SU-DHL-6 (cell line): Measurements from ENCODE around the gene PHF21B.
"Not testable (repeated sequence)": the region's sequence is repeated elsewhere in the genome, so short reads cannot be mapped to it uniquely, and the experiment has no call there.

Source experiments
- EZH2phosphoT487 ChIP-seq: fragments of 200-600 bp; sonication (generic), shearing (Covaris generic); conservative IDR thresholded peaks from 2 replicates; pipeline ENCODE4 v1.6.1; 2018; ENCODE audit warnings: mild to moderate bottlenecking, antibody characterized with exemption, low read length, moderate library complexity, mixed read lengths
- TF ChIP-seq, protein P1 (sequence below): fragments of 200-600 bp; sonication (generic); IDR thresholded peaks from one replicate; pipeline ENCODE4 v1.5.1; 2017; ENCODE audit warnings: antibody characterized with exemption, mild to moderate bottlenecking, low read length, moderate library complexity; ENCODE audit not compliant: insufficient read depth, poor library complexity, severe bottlenecking

DNA sequence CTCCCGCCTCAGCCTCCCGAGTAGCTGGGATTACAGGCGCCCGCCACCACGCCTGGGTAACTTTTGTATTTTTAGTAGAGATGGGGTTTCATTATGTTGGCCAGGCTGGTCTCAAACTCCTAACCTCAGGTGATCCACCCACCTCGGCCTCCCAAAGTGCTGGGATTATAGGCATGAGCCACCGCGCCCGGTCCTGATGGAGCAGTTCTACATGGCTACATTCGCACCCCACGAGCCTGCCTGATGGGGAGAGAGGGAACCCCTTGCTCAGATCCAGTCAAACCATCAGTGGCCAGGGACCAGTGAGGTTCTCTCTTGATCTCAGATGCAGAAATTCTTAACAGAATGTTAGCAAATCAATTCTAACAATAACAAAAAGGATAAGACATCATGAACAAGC lies 88.0 kb downstream of the PHF21B start:
- TF ChIP-seq, protein P1, sequence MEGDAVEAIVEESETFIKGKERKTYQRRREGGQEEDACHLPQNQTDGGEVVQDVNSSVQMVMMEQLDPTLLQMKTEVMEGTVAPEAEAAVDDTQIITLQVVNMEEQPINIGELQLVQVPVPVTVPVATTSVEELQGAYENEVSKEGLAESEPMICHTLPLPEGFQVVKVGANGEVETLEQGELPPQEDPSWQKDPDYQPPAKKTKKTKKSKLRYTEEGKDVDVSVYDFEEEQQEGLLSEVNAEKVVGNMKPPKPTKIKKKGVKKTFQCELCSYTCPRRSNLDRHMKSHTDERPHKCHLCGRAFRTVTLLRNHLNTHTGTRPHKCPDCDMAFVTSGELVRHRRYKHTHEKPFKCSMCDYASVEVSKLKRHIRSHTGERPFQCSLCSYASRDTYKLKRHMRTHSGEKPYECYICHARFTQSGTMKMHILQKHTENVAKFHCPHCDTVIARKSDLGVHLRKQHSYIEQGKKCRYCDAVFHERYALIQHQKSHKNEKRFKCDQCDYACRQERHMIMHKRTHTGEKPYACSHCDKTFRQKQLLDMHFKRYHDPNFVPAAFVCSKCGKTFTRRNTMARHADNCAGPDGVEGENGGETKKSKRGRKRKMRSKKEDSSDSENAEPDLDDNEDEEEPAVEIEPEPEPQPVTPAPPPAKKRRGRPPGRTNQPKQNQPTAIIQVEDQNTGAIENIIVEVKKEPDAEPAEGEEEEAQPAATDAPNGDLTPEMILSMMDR = not testable (repeated sequence)
- not testable (repeated sequence) for TF ChIP-seq EZH2phosphoT487
